B cell (primary cell): ENCODE results near the gene CATSPER1. TPM values are rescaled to one million over a fixed set of nuclear protein-coding genes. Genes with fewer than 3 reads are reported as not detected.

ENCODE experiments used
- ATAC-seq: fragments of 200-7000 bp; cut with Tn5 transposase; one replicate; pipeline ENCODE4 v1.10.0; 2021; ENCODE audit warnings: low read depth, mild to moderate bottlenecking, moderate number of reproducible peaks, moderate library complexity
- CTCF ChIA-PET: fragments of 350-600 bp; sonication (Branson Sonifier 250); formaldehyde crosslinking; loops from one replicate; lab custom pipeline; 2021; ENCODE audit warnings: antibody characterized with exemption, inconsistent platforms; lab: Charles Lee
- POLR2A ChIA-PET: fragments of 350-600 bp; sonication (Branson Sonifier 250); formaldehyde crosslinking; loops from one replicate; lab custom pipeline; 2021; ENCODE audit warnings: antibody characterized with exemption; lab: Charles Lee
- DNase-seq: peaks from one replicate; pipeline ENCODE4 v3.0.0; 2013
- H2AFZ ChIP-seq: 2 replicates; pipeline ENCODE4 v1.6.1; 2012; ENCODE audit warnings: mild to moderate bottlenecking, low read depth, low read length; ENCODE audit not compliant: insufficient read depth, poor library complexity, severe bottlenecking
- H3K27ac ChIP-seq, 2 donors: 1 replicate in 1 of 2; 2 replicates in 1 of 2; pipeline ENCODE4 v1.5.1; 2012 to 2013; ENCODE audit warnings: low read length in 2 of 2, mild to moderate bottlenecking in 2 of 2, moderate library complexity in 1 of 2
- H3K27me3 ChIP-seq, 4 experiments: fragments of 200-600 bp in 1 of 4; sonication (generic) in 1 of 4; replicated peaks in 1 of 4; 1 replicate in 2 of 4; 2 replicates in 2 of 4; pipeline versions ENCODE4 v1.6.1 to v1.7.0; 2013 to 2016; ENCODE audit warnings: low read length in 3 of 4, mild to moderate bottlenecking in 2 of 4, mixed read lengths in 1 of 4, moderate library complexity in 1 of 4; ENCODE audit not compliant: insufficient read depth in 4 of 4, control insufficient read depth in 3 of 4; ENCODE audit errors: control extremely low read depth in 1 of 4
- H3K36me3 ChIP-seq, 2 experiments: replicated peaks in 1 of 2; 1 replicate in 1 of 2; 2 replicates in 1 of 2; pipeline versions ENCODE4 v1.6.1 to v1.7.1; 2013; ENCODE audit warnings: low read length in 1 of 2; ENCODE audit not compliant: insufficient read depth in 2 of 2, control insufficient read depth in 1 of 2; ENCODE audit errors: control extremely low read depth in 1 of 2, extremely low read depth in 1 of 2
- H3K4me1 ChIP-seq, 2 donors: fragments of 200-600 bp in 1 of 2; sonication (generic) in 1 of 2; 1 replicate in 1 of 2; 2 replicates in 1 of 2; pipeline versions ENCODE4 v1.5.1 to v1.6.1; 2013 to 2017; ENCODE audit warnings: low read length in 2 of 2; ENCODE audit not compliant: control insufficient read depth in 2 of 2, insufficient read depth in 2 of 2
- H3K4me2 ChIP-seq: replicated peaks from 2 replicates; pipeline ENCODE3; 2012; ENCODE audit warnings: mild to moderate bottlenecking, low read depth, low read length; ENCODE audit not compliant: poor library complexity, severe bottlenecking
- H3K4me3 ChIP-seq, 5 experiments: fragments of 200-600 bp in 1 of 5; sonication (generic) in 1 of 5; 1 replicate in 3 of 5; 2 replicates in 2 of 5; pipeline versions ENCODE4 v1.5.1 to v1.7.0; 2011 to 2016; ENCODE audit warnings: low read length in 4 of 5, mild to moderate bottlenecking in 4 of 5, low read depth in 2 of 5, control low read depth in 1 of 5, moderate library complexity in 1 of 5; ENCODE audit not compliant: insufficient read depth in 1 of 5; ENCODE audit errors: control extremely low read depth in 1 of 5, extremely low read depth in 1 of 5
- H3K79me2 ChIP-seq: fragments of 200-600 bp; sonication (generic); one replicate; pipeline ENCODE4 v1.6.0; 2016; ENCODE audit warnings: low read length; ENCODE audit not compliant: control insufficient read depth, insufficient read depth
- H3K9ac ChIP-seq: fragments of 200-600 bp; sonication (generic); 2 replicates; pipeline ENCODE4 v1.6.1; 2017; ENCODE audit warnings: mild to moderate bottlenecking, low read length, moderate library complexity
- H3K9me3 ChIP-seq, 3 donors: one replicate each; pipeline versions ENCODE4 v1.6.1 to v1.7.1; 2013; ENCODE audit warnings: low read length in 2 of 3; ENCODE audit not compliant: control insufficient read depth in 2 of 3, insufficient read depth in 1 of 3; ENCODE audit errors: control extremely low read depth in 1 of 3
- H4K20me1 ChIP-seq: 2 replicates; pipeline ENCODE4 v1.6.0; 2012; ENCODE audit warnings: mild to moderate bottlenecking, low read length; ENCODE audit not compliant: insufficient read depth, control insufficient read depth, poor library complexity, severe bottlenecking
- H3K27ac Mint-ChIP-seq: one replicate; pipeline ENCODE4 v1.8.0; 2021; ENCODE audit warnings: mixed read lengths
- H3K27me3 Mint-ChIP-seq: one replicate; pipeline ENCODE4 v1.8.0; 2021; ENCODE audit warnings: mixed read lengths
- H3K4me1 Mint-ChIP-seq: one replicate; pipeline ENCODE4 v1.8.0; 2021; ENCODE audit warnings: mixed read lengths
- H3K4me3 Mint-ChIP-seq: one replicate; pipeline ENCODE4 v1.8.0; 2021; ENCODE audit warnings: mixed read lengths
- H3K9me3 Mint-ChIP-seq: one replicate; pipeline ENCODE4 v1.8.0; 2022; ENCODE audit warnings: mixed read lengths; ENCODE audit not compliant: insufficient read depth
- CTCF ChIP-seq: fragments of 200-600 bp; IDR thresholded peaks from one replicate; pipeline ENCODE4 v1.8.0; 2022; ENCODE audit warnings: antibody characterized with exemption, mild to moderate bottlenecking
- EZH2 ChIP-seq: IDR thresholded peaks from 2 replicates; pipeline ENCODE4 v1.6.1; 2012; ENCODE audit warnings: borderline replicate concordance, low read depth, mild to moderate bottlenecking, moderate library complexity, low read length; ENCODE audit not compliant: insufficient read depth, poor library complexity, severe bottlenecking
- WGBS: methylation state at CpG from one replicate; pipeline ENCODE4 v1.1.5; 2013; ENCODE audit warnings: missing lambda C conversion rate; ENCODE audit not compliant: insufficient coverage; 5-methylcytosine and 5-hydroxymethylcytosine counted together
- intact Hi-C: fragments of 100-400 bp; cut with micrococcal nuclease; formaldehyde crosslinking; loops from one replicate; pipeline ENCODE4 v1.10.0; 2022
- polyA plus RNA-seq: library from polyadenylated mRNA; depleted of rRNA; stranded (reverse); fragments of >200 nt; gene quantifications from 2 replicates; pipeline ENCODE4 v1.2.3, GENCODE V29; 2012
- total RNA-seq, 2 donors: library from RNA; stranded (reverse); fragments of 120-200 nt in 1 of 2; gene quantifications; 1 replicate in 1 of 2; 2 replicates in 1 of 2; pipeline versions ENCODE4 v1.2.3 to v1.2.4, GENCODE V29; 2013 to 2022

The CATSPER1 gene
- total and polyA plus RNA-seq, 2 donors (not counting 1 experiment from before 2014, with no cell fraction given), result not detected

- no peak overlapping the region for H3K27ac Mint-ChIP-seq
- no peak overlapping the region for H2AFZ ChIP-seq
- no peak overlapping the region for H3K27ac ChIP-seq
- H3K79me2 ChIP-seq, result no peaks in the 10 kb centered on the region
- TF ChIP-seq EZH2 (no peak), CTCF (no peak)
- WGBS, result 91% methylated on average over 12 of the region's 12 CpGs
- no peaks in the 10 kb centered on the region for H3K9me3 Mint-ChIP-seq
- intact Hi-C loops, result no loop called here
- no peaks in the 10 kb centered on the region for H4K20me1 ChIP-seq
- no peak for DNase-seq
- no peak overlapping the region for H3K4me3 ChIP-seq
- no peaks in the 10 kb centered on the region for H3K4me1 Mint-ChIP-seq
- ATAC-seq, result no peak
- H3K9me3 ChIP-seq, result no peaks in the 10 kb centered on the region
- H3K4me2 ChIP-seq, result no peak overlapping the region
- H3K9ac ChIP-seq, result no peak overlapping the region
- no peaks in the 10 kb centered on the region for H3K27me3 Mint-ChIP-seq
- no peaks in the 10 kb centered on the region for H3K4me1 ChIP-seq
- no peaks in the 10 kb centered on the region for H3K27me3 ChIP-seq
- ChIA-PET CTCF (interaction anchor here (0.5 to 11.9 kb wide), 5 partner anchors 19 to 1161 kb away, joined by 3 to 144 read pairs (median 3); partner anchors contain the start of gene SART1), POLR2A (interaction anchor here (0.6 kb wide), 1 partner anchor 14 kb away, joined by 6 read pairs; no protein-coding TSS in a partner anchor)
- peaks cover 0 to 24% of the 10 kb centered on the region in 2 experiments for H3K36me3 ChIP-seq
- no peak overlapping the region for H3K4me3 Mint-ChIP-seq
Observed at GRCh38 chr11:65981101-65981740, 45.1 kb downstream of the CATSPER1 start.

GRCh38 chr11:65979261-65979759, 47.0 kb downstream of the CATSPER1 start:
- ATAC-seq, result no peak
- H3K4me1 ChIP-seq, result no peaks in the 10 kb centered on the region
- TF ChIP-seq EZH2 (no peak), CTCF (no peak)

More at GRCh38 chr11:65979261-65979759, 47.0 kb downstream of the CATSPER1 start:
- H3K9me3 Mint-ChIP-seq, result no peaks in the 10 kb centered on the region
- Histone ChIP-seq H3K79me2 (no peaks in the 10 kb centered on the region), H4K20me1 (no peaks in the 10 kb centered on the region), H3K9me3 (no peaks in the 10 kb centered on the region), H3K9ac (no peak overlapping the region), H3K36me3 (peaks cover 2 to 29% of the 10 kb centered on the region in 2 experiments), H3K27me3 (no peaks in the 10 kb centered on the region), H3K4me2 (no peak overlapping the region), H2AFZ (no peak overlapping the region), H3K4me3 (no peak overlapping the region), H3K27ac (no peak overlapping the region)
- no peak overlapping the region for H3K27ac Mint-ChIP-seq
- H3K27me3 Mint-ChIP-seq, result no peaks in the 10 kb centered on the region
- ChIA-PET POLR2A (interaction anchor here (1.3 kb wide), 1 partner anchor 91 kb away, joined by 3 read pairs; the partner anchor contains the start of gene FIBP), CTCF (interaction anchor here (1.2 to 1.3 kb wide), 2 partner anchors 92 to 95 kb away, joined by 3 to 4 read pairs; no protein-coding TSS in a partner anchor)
- no peaks in the 10 kb centered on the region for H3K4me1 Mint-ChIP-seq
- intact Hi-C loops, result no loop called here
- 80% methylated on average over 4 of the region's 10 CpGs for WGBS
- no peak for DNase-seq
- H3K4me3 Mint-ChIP-seq, result no peak overlapping the region
